ENCODE measurements around the gene UBE2D2.
"Not testable (repeated sequence)": the region's sequence is repeated elsewhere in the genome, so short reads cannot be mapped to it uniquely, and the experiment has no call there.

UBE2D2 gene

DNA sequence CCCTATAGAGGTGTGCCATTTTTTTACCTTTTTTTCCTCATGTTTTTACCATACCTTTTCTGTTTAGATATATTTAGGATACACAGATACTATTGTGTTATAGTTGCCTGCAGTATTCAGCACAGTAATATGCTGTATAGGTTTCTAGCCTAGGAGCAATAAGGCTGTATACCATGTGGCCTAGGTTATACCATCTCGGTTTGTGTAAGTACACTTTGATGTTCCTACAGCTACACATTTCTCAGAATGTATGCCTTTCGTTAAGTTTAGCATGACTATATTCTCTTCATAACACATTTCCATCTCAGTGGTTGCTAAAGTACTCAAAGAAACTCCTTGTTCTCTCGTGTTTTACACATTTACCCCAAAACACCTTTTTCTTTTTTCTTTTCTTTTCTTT, 23.0 kb downstream of the UBE2D2 start:
- DNase-seq (ENCODE audit: low spot score) = no peak

DNA sequence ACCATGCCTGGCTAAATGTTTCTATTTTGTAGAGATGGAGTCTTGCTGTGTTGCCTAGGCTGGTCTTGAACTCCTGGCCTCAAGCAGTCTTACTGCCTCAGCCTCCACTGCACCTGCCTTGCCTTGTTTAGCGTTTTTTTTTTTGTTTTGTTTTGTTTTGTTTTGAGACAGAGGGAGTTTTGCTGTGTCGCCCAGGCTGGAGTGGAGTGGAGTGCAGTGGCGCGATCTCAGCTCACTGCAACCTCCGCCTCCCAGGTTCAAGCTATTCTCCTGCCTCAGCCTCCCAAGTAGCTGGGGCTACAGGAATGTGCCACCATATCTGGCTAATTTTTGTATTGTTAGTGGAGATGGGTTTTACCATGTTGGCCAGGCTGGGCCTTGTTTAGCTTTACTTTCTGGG, 27.0 kb downstream of the UBE2D2 start:
- DNase-seq (ENCODE audit: low spot score) = not testable (repeated sequence)

- DNase-seq (ENCODE audit: low spot score) = no peak
These were observed 27.8 kb downstream of the UBE2D2 start for GRCh38 chr5:139588962-139589361.

GRCh38 chr5:139592289-139592688, 31.1 kb downstream of the UBE2D2 start:
- no peak for DNase-seq (ENCODE audit: low spot score)

GRCh38 chr5:139593076-139593475, 31.9 kb downstream of the UBE2D2 start:
- not testable (repeated sequence) for DNase-seq (ENCODE audit: low spot score)

DNA sequence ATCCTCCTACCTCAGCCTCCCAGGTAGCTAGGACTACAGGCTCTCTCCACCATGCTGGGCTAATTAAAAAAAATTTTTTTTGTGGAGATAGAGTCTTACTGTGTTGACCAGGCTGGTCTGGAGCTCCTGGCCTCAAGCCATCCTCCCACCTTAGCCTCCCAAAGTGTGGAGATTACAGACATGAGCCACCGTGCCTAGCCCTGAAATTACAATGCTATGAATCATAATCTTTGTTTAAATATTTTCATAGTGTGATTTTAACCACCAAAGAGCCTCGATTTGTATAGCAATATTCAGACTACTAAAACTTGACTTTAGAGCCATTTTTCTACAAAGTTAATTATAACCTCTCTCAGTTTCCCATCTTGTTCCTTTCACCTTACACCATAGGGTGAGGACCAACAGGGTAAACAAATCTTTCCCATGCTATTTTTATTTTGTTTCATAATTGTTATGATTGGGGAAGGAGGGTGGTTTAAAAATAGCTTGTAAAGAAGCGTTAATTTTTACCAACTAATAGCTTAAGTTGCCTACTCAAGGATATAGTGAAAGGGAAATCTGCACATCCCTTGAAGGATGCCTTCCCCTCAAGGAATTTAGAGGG, 32.7 kb downstream of the UBE2D2 start:
- no peak for DNase-seq (ENCODE audit: low spot score)

- no peak for DNase-seq (ENCODE audit: low spot score)
These were observed 36.0 kb downstream of the UBE2D2 start for GRCh38 chr5:139597134-139597533.

DNA sequence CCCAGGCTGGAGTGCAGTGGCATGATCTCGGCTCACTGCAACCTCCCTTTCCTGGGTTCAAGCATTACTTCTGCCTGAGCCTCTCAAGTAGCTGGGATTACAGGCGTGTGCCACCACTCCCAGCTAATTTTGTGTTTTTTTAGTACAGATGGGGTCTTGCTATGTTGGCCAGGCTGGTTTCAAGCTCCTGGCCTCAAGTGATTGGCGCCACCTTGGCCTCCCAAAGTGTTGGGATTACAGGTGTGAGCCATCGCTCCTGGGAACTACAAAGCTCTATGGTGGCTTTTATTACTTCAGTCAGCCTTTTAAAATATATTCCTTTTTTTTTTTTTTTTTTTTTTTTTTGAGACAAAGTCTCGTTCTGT, 37.4 kb downstream of the UBE2D2 start:
- not testable (repeated sequence) for DNase-seq (ENCODE audit: low spot score)

DNA sequence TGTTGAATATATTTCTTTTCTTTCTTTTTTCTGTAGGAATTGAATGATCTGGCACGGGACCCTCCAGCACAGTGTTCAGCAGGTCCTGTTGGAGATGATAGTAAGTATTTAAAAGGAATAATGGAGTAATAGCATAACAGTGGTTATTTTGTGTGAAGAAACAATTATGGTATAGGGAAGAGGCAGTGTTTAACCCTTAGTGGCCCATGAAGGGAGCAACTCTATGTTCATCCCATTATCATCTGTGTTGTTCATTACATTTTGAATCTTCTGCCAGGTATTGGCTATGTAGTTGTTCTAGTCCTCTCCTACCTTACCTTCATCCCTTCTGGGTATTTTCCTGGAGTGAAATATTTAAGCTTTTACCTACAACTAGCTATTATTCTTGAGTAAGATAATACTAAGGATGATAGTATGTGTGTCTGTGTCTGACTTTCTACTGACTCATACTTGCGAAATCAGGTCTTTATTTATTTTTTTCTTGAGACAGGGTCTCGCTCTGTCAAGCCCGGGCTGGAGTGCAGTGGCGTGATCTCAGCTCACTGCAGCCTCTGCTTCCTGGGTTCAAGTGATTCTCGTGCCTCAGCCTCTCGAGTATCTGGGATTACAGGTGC, 39.3 kb downstream of the UBE2D2 start:
- no peak for DNase-seq (ENCODE audit: low spot score)

GRCh38 chr5:139601429-139601828, 40.3 kb downstream of the UBE2D2 start:
- no peak for DNase-seq (ENCODE audit: low spot score)

- DNase-seq (ENCODE audit: low spot score) = not testable (repeated sequence)
These were observed 40.8 kb downstream of the UBE2D2 start for GRCh38 chr5:139601948-139602347.

DNA sequence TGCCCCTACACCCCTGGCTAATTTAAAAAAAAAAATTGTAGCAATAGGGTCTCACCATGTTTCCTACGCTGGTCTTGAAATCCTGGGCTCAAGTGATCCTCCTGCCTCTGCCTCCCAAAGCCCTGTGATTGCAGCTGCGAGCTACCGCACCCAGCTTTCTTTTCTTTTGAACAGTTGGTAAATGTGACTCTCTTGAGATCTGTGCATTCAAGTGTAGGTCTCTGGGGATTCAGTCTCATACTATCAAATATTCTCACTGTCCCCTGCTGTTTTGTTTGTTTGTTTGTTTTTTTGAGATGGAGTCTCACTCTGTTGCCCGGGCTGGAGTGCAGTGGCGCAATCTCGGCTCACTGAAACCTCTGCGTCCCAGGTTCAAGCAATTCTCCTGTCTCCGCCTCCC, 44.7 kb downstream of the UBE2D2 start:
- DNase-seq (ENCODE audit: low spot score) = no peak

GRCh38 chr5:139611703-139612584, 50.8 kb downstream of the UBE2D2 start:
- DNase-seq (ENCODE audit: low spot score) = no peak

DNA sequence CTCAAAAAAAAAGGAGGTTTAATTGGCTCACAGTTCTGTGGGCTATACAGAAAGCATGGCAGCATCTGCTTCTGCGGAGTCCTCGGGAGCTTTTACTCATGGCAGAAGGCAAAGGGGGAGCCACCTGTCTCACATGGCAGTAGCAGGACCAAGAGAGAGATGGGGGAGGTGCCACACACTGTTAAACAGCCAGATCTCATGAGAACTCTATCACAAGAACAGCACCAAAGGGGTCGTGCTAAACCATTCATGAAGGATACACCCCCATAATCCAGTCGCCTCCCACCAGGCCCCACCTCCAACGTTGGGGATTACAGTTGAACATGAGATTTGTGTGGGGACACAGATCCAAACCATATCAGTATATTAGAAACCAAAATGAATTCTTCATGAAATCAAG, 58.7 kb downstream of the UBE2D2 start:
- no peak for DNase-seq (ENCODE audit: low spot score)

DNA sequence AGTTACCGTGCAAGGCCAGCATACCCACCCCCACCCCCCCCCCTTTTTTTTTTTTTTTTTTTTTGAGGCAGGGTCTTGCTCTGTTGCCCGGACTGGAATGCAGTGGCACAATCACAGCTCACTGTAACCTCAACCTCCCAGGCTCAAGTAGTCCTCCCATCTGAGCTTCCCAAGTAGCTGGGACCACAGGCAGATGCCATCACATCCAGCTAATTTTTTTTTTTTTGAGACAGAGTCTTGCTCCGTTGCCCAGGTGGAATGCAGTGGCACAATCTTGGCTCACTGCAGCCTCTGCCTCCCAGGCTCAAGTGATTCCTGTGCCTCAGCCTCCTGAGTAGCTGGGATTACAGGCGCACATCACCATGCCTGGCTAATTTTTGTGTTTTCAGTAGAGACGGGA, 64.3 kb downstream of the UBE2D2 start:
- DNase-seq (ENCODE audit: low spot score) = not testable (repeated sequence)

DNA sequence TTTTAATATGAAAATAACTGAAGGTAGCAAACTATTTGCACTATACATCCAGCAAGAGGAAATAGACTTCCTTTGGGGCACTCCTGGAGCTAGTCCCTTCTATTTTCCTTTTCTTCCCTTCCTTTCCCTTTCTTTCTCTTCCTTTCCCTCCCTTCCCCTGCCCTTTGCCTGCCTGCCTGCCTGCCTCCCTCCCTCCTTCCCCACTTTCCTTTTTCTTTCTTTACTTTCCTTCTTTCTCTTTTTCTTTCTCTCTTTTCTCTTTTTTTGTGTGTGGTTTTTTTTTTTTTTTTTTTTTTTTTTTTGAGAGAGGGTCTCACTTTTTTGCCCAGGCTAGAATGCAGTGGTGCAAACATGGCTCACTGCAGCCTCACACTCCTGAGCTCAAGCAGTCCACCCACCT, 69.7 kb downstream of the UBE2D2 start:
- DNase-seq (ENCODE audit: low spot score) = no peak

- DNase-seq (ENCODE audit: low spot score) = no peak
These were observed 70.5 kb downstream of the UBE2D2 start for GRCh38 chr5:139631520-139632165.

DNA sequence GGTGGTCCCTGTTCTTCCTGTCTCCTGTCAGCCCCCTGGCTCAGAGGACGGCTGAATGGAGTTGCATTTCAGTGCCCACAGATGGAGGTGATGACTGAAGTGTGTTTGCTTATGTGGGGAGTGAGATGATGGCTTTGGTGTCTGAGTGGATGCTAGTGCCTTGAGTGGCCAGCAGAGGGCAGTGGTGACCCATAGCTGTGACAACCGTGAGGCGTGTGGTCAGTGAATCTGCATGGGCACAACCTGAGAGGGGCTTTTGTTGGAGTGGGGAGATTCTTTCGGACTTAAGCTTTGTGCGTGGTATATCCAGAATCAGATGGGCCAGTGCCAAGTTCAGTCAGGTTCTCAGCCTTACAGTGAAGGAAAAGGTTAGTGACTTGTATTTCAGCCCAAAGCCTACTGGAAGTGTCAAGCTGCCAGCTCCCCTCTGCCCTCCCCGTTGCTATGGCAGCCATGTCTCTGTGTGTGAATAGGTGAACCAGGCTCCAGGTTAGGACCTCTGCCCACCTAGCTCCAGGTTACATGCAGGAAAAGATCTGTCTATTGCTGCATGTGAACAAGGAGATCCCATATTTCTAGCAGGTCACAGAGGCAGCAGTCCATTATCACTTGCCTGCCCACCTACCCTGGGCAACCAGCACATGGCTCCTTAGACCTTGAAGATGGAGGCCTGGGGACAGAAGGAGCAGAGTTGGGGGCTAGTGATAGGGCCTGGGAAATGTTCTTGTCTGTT, 72.3 kb downstream of the UBE2D2 start:
- peak; percentile 80 for DNase-seq (ENCODE audit: low spot score)

DNA sequence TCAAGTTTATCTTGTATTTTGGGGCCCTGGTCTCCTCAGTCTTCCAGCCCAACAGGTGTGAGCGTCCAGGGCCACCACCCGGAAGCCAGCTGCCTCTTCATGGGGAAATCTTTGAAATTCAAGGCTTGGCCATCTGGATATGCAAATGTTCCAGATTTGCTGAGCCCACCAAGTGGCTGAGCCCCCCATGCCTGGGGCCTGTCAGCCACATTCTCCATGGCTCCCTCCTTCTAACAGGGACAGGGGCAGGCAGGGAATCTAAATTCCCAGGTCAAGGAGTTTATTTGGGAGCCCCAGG, 72.8 kb downstream of the UBE2D2 start:
- no peak for DNase-seq (ENCODE audit: low spot score)

DNA sequence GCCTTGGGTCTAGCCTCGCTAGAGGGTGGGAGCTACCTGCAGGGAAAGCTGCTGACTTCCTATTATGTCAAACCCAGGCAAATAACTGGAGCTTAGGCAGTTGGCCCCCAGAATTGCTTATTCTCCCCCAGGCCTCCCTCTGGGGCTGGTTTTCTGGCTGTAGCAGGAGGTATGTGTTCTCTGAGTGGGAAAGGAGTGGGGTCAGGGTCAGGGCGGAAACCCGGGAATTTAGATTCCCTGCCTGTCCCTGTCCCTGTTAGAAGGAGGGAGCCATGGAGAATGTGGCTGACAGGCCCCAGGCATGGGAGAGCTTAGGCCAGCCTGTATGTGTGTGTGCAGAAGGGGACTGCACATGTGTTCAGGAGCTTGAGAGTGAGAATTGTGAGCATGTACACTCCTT, 73.4 kb downstream of the UBE2D2 start:
- DNase-seq (ENCODE audit: low spot score) = no peak

- DNase-seq (ENCODE audit: low spot score) = no peak
These were observed 74.1 kb downstream of the UBE2D2 start for GRCh38 chr5:139635191-139635590.

GRCh38 chr5:139635606-139636206, 74.6 kb downstream of the UBE2D2 start:
- DNase-seq (ENCODE audit: low spot score) = peak; percentile 77
